ENCODE results near the gene ANGPTL7. TPM values are rescaled to one million over a fixed set of nuclear protein-coding genes. Genes with fewer than 3 reads are reported as not detected.
"Not testable (repeated sequence)": the region's sequence is repeated elsewhere in the genome, so short reads cannot be mapped to it uniquely, and the experiment has no call there.

ANGPTL7 gene
- total RNA-seq, 1 donor from 2014 or later: 8.6 TPM

GRCh38 chr1:11157394-11157793 lies 31.8 kb upstream of the ANGPTL7 start:
- peaks cover 0 to 9% of the 10 kb centered on the region in 2 donors for H3K36me3 ChIP-seq

GRCh38 chr1:11157867-11158266 lies 31.3 kb upstream of the ANGPTL7 start:
- TF ChIP-seq POLR2AphosphoS5 (IDR thresholded peaks at IDR 0.05; ENCODE audit: insufficient read depth in 1 of 2, low read depth in 1 of 2) (peak in 1 of 2 donors; percentile 23), CTCF (IDR thresholded peaks at IDR 0.05) (no peak), POLR2A (IDR thresholded peaks at IDR 0.05) (no peak)
- intact Hi-C loops (cut with DNase I): no loop called here
- Histone ChIP-seq H3K27ac (peak overlapping the region; percentile 63), H3K4me1 (peaks cover 30% of the 10 kb centered on the region), H3K36me3 (peaks cover 0 to 9% of the 10 kb centered on the region in 2 donors), H3K9me3 (no peaks in the 10 kb centered on the region), H3K4me3 (no peak overlapping the region), H3K27me3 (no peaks in the 10 kb centered on the region)
- no peak for DNase-seq (ENCODE audit: extremely low spot score in 2 of 2)

More at GRCh38 chr1:11157394-11157793, 31.8 kb upstream of the ANGPTL7 start:
- peaks cover 30% of the 10 kb centered on the region for H3K4me1 ChIP-seq
- intact Hi-C loops (cut with DNase I): no loop called here
- H3K9me3 ChIP-seq: no peaks in the 10 kb centered on the region
- no peak overlapping the region for H3K4me3 ChIP-seq
- no peak for TF ChIP-seq CTCF (IDR thresholded peaks at IDR 0.05)
- TF ChIP-seq POLR2AphosphoS5 (IDR thresholded peaks at IDR 0.05; ENCODE audit: insufficient read depth in 1 of 2, low read depth in 1 of 2): no peak
- TF ChIP-seq POLR2A (IDR thresholded peaks at IDR 0.05): no peak
- H3K27ac ChIP-seq: peak overlapping the region; percentile 41
- no peak for DNase-seq (ENCODE audit: extremely low spot score in 2 of 2)
- no peaks in the 10 kb centered on the region for H3K27me3 ChIP-seq

GRCh38 chr1:11158291-11158690 lies 30.9 kb upstream of the ANGPTL7 start:
- intact Hi-C loops (cut with DNase I): no loop called here
- DNase-seq (ENCODE audit: extremely low spot score in 2 of 2): no peak

GRCh38 chr1:11158720-11159321 lies 30.3 kb upstream of the ANGPTL7 start:
- H3K4me3 ChIP-seq: no peak overlapping the region
- peaks cover 30% of the 10 kb centered on the region for H3K4me1 ChIP-seq
- H3K27me3 ChIP-seq: no peaks in the 10 kb centered on the region
- intact Hi-C loops (cut with DNase I): no loop called here
- H3K36me3 ChIP-seq: peaks cover 0 to 9% of the 10 kb centered on the region in 2 donors
- no peak for DNase-seq (ENCODE audit: extremely low spot score in 2 of 2)
- TF ChIP-seq POLR2AphosphoS5 (IDR thresholded peaks at IDR 0.05; ENCODE audit: insufficient read depth in 1 of 2, low read depth in 1 of 2) (peak in 1 of 2 donors; percentile 54), POLR2A (IDR thresholded peaks at IDR 0.05) (no peak)
- peak overlapping the region; percentile 63 for H3K27ac ChIP-seq
- H3K9me3 ChIP-seq: no peaks in the 10 kb centered on the region

More at GRCh38 chr1:11158291-11158690, 30.9 kb upstream of the ANGPTL7 start:
- no peak overlapping the region for H3K4me3 ChIP-seq
- TF ChIP-seq POLR2AphosphoS5 (IDR thresholded peaks at IDR 0.05; ENCODE audit: insufficient read depth in 1 of 2, low read depth in 1 of 2): no peak
- H3K9me3 ChIP-seq: no peaks in the 10 kb centered on the region
- peak overlapping the region; percentile 63 for H3K27ac ChIP-seq
- H3K4me1 ChIP-seq: peaks cover 30% of the 10 kb centered on the region
- no peaks in the 10 kb centered on the region for H3K27me3 ChIP-seq
- H3K36me3 ChIP-seq: peaks cover 0 to 9% of the 10 kb centered on the region in 2 donors

GRCh38 chr1:11162752-11163151 lies 26.4 kb upstream of the ANGPTL7 start:
- H3K4me1 ChIP-seq: peaks cover 19% of the 10 kb centered on the region
- H3K27me3 ChIP-seq; H3K4me3 ChIP-seq; H3K9me3 ChIP-seq; DNase-seq (ENCODE audit: extremely low spot score in 2 of 2); H3K36me3 ChIP-seq; intact Hi-C loops (cut with DNase I); H3K27ac ChIP-seq: not testable (repeated sequence)

- H3K4me3 ChIP-seq; H3K27me3 ChIP-seq; H3K27ac ChIP-seq; H3K4me1 ChIP-seq; H3K9me3 ChIP-seq; DNase-seq (ENCODE audit: extremely low spot score in 2 of 2); intact Hi-C loops (cut with DNase I); H3K36me3 ChIP-seq: not testable (repeated sequence)
These were observed 22.4 kb upstream of the ANGPTL7 start for GRCh38 chr1:11166744-11167143.

GRCh38 chr1:11168731-11169130 lies 20.4 kb upstream of the ANGPTL7 start:
- Histone ChIP-seq H3K9me3 (no peaks in the 10 kb centered on the region), H3K4me3 (no peak overlapping the region), H3K4me1 (no peaks in the 10 kb centered on the region), H3K36me3 (no peaks in the 10 kb centered on the region), H3K27me3 (no peaks in the 10 kb centered on the region), H3K27ac (no peak overlapping the region)
- DNase-seq (ENCODE audit: extremely low spot score in 2 of 2): no peak
- intact Hi-C loops (cut with DNase I): no loop called here
- TF ChIP-seq POLR2A (IDR thresholded peaks at IDR 0.05): no peak
- no peak for TF ChIP-seq POLR2AphosphoS5 (IDR thresholded peaks at IDR 0.05; ENCODE audit: insufficient read depth in 1 of 2, low read depth in 1 of 2)
- TF ChIP-seq CTCF (IDR thresholded peaks at IDR 0.05): no peak

All from vagina (tissue), 2 donors.